NB4 (cell line): ENCODE measurements around the gene HAO1.

Experiments
- DNase-seq: peaks from one replicate; pipeline ENCODE4 v3.0.0; 2010; ENCODE audit warnings: low read depth
- H3K4me3 ChIP-seq: one replicate; pipeline ENCODE4 v1.5.1; 2011; ENCODE audit warnings: mild to moderate bottlenecking, low read depth, low read length, moderate library complexity
- CTCF ChIP-seq: IDR thresholded peaks from one replicate; pipeline ENCODE4 v1.5.1; 2012; ENCODE audit warnings: low read depth, low read length
- MAX ChIP-seq: IDR thresholded peaks from 2 replicates; pipeline ENCODE4 v1.6.1; 2011; ENCODE audit warnings: low read depth, low read length
- MYC ChIP-seq: IDR thresholded peaks from 2 replicates; pipeline ENCODE4 v1.6.1; 2011; ENCODE audit warnings: low read depth, low read length
- POLR2A ChIP-seq: IDR thresholded peaks from 2 replicates; pipeline ENCODE4 v1.6.1; 2011; ENCODE audit warnings: mild to moderate bottlenecking; ENCODE audit not compliant: insufficient read length; ENCODE audit errors: extremely low read depth

Gene HAO1

GRCh38 chr20:7855545-7855944 is 84.7 kb downstream of the HAO1 start:
- no peak for TF ChIP-seq MAX
- no peak for TF ChIP-seq POLR2A
- TF ChIP-seq CTCF = no peak
- no peak for DNase-seq
- H3K4me3 ChIP-seq = no peak overlapping the region

- no peak for DNase-seq
- no peak overlapping the region for H3K4me3 ChIP-seq
These were observed 86.8 kb downstream of the HAO1 start for GRCh38 chr20:7853493-7853892.

GRCh38 chr20:7850775-7851490 is 89.3 kb downstream of the HAO1 start:
- H3K4me3 ChIP-seq = no peak overlapping the region
- TF ChIP-seq CTCF = no peak
- no peak for TF ChIP-seq MAX
- TF ChIP-seq POLR2A = no peak
- TF ChIP-seq MYC = no peak
- DNase-seq = no peak

More at GRCh38 chr20:7853493-7853892, 86.8 kb downstream of the HAO1 start:
- TF ChIP-seq MYC (no peak), POLR2A (no peak), MAX (no peak), CTCF (no peak)

- no peak for TF ChIP-seq CTCF
- no peak for TF ChIP-seq MYC
- TF ChIP-seq MAX = no peak
- no peak for TF ChIP-seq POLR2A
- no peak for DNase-seq
- H3K4me3 ChIP-seq = no peak overlapping the region
These were observed 90.6 kb downstream of the HAO1 start for GRCh38 chr20:7849675-7850074.

GRCh38 chr20:7848351-7848750 is 91.9 kb downstream of the HAO1 start:
- no peak for TF ChIP-seq MYC
- TF ChIP-seq POLR2A = no peak
- TF ChIP-seq CTCF = no peak
- TF ChIP-seq MAX = no peak
- DNase-seq = no peak
- H3K4me3 ChIP-seq = no peak overlapping the region
